Measurements from ENCODE around the gene FMNL2. TPM values are rescaled to one million over a fixed set of nuclear protein-coding genes. Genes with fewer than 3 reads are reported as not detected.

Gene FMNL2
- total and polyA plus RNA-seq, 2 of the 4 experiments (the other 2 are of a cell fraction) = 10.9 to 11.4 TPM

- peaks cover 4% of the 10 kb centered on the region; the same call in 1 of the 2 replicates for H3K9me1 ChIP-seq (ENCODE audit: insufficient read depth, low read length)
- no peak overlapping the region for H2BK5ac ChIP-seq (ENCODE audit: low read depth, low read length, poor library complexity, severe bottlenecking)
- H4K20me1 ChIP-seq (ENCODE audit: insufficient read depth, low read length) = no peaks in the 10 kb centered on the region
- H2BK20ac ChIP-seq (ENCODE audit: low read depth, low read length) = no peak overlapping the region
- H2AK9ac ChIP-seq (replicated peaks; ENCODE audit: low read depth, low read length, poor library complexity) = no peak overlapping the region
- no peak overlapping the region for H3K4ac ChIP-seq (ENCODE audit: low read depth, low read length)
- in situ Hi-C loops (cut with MboI; ENCODE audit: low sequenced_read_pairs) = no loop called here
- H3K27ac ChIP-seq (ENCODE audit: insufficient read depth, low read length) = no peak overlapping the region
- no peak overlapping the region for H4K5ac ChIP-seq (ENCODE audit: low read depth, low read length)
- no peak overlapping the region for H3K4me3 ChIP-seq (ENCODE audit: insufficient read depth, low read depth, low read length)
- no peak overlapping the region for H2BK15ac ChIP-seq (ENCODE audit: low read depth, low read length)
- no peak overlapping the region for H3K14ac ChIP-seq (replicated peaks; ENCODE audit: low read depth, low read length)
- no peaks in the 10 kb centered on the region for H3K9me3 ChIP-seq (ENCODE audit: control insufficient read depth, insufficient read depth, low read length)
- POLR2A ChIA-PET (ENCODE audit: unreplicated experiment) = no interaction called here
- ATAC-seq (ENCODE audit: low read depth) (no peak), DNase-seq (no peak)
- no peak overlapping the region for H3K9ac ChIP-seq (ENCODE audit: low read depth, low read length)
- no peak overlapping the region for H4K91ac ChIP-seq (ENCODE audit: insufficient read depth, low read depth, low read length)
- no peak overlapping the region for H3K4me2 ChIP-seq (ENCODE audit: low read depth, low read length)
- intact Hi-C loops (cut with micrococcal nuclease) = no loop called here
- H2AFZ ChIP-seq (replicated peaks; ENCODE audit: low read length, poor library complexity) = no peak overlapping the region
- CTCF ChIA-PET = no interaction called here
- H3K27me3 ChIP-seq (ENCODE audit: control insufficient read depth, insufficient read depth, low read length) = no peaks in the 10 kb centered on the region
- 91% methylated on average over 6 of the region's 9 CpGs; no CpG with 5 or more reads in 1 of the 2 experiments for WGBS, 2 experiments (ENCODE audit: extremely low coverage in 2 of 2, insufficient read length in 1 of 2)
- H2BK120ac ChIP-seq (ENCODE audit: low read depth, low read length) = no peak overlapping the region
- no peaks in the 10 kb centered on the region for H3K4me1 ChIP-seq (ENCODE audit: control insufficient read depth, insufficient read depth, low read length)
- H2AK5ac ChIP-seq (ENCODE audit: low read depth, low read length) = no peak overlapping the region
- no peak for TF ChIP-seq USF2 (IDR thresholded peaks at IDR 0.05; ENCODE audit: low read depth, low read length)
- no peak for TF ChIP-seq CEBPB (IDR thresholded peaks at IDR 0.05; ENCODE audit: low read depth, low read length)
- no peak for TF ChIP-seq ELK1 (IDR thresholded peaks at IDR 0.05; ENCODE audit: borderline replicate concordance, low read depth, low read length)
- no peak for TF ChIP-seq RFX5 (IDR thresholded peaks at IDR 0.05; ENCODE audit: low read depth, low read length)
- TF ChIP-seq RCOR1 (IDR thresholded peaks at IDR 0.05; ENCODE audit: insufficient replicate concordance, low read length) = no peak
- TF ChIP-seq CHD1 (IDR thresholded peaks at IDR 0.05; ENCODE audit: low read depth, low read length) = no peak
- TF ChIP-seq RAD21 (IDR thresholded peaks at IDR 0.05; ENCODE audit: low read length) = no peak
- no peak for TF ChIP-seq NFE2L2 (IDR thresholded peaks at IDR 0.05; ENCODE audit: low read depth, low read length)
- TF ChIP-seq MAZ (IDR thresholded peaks at IDR 0.05; ENCODE audit: borderline replicate concordance, low read depth, low read length) = no peak
- no peak for TF ChIP-seq POLR2A (IDR thresholded peaks at IDR 0.05; ENCODE audit: low read depth, low read length)
- peaks cover 10 to 22% of the 10 kb centered on the region in 2 experiments; a peak in 3 of 4 replicates for H3K79me1 ChIP-seq (ENCODE audit: low read depth in 1 of 2, low read length in 2 of 2)
- no TSS peak for BruUV-seq (replicated peaks)
- H4K8ac ChIP-seq (ENCODE audit: low read depth in 2 of 2, low read length in 2 of 2) = no peak overlapping the region
- H3K36me3 ChIP-seq (ENCODE audit: control insufficient read depth, insufficient read depth, low read length) = peaks cover 2% of the 10 kb centered on the region; the same call in 1 of the 2 replicates
- no peak overlapping the region for H3K18ac ChIP-seq (ENCODE audit: low read depth, low read length)
- dilution Hi-C loops (cut with HindIII; ENCODE audit: low sequenced_read_pairs, unreplicated experiment) = no loop called here
- no peak overlapping the region for H3K56ac ChIP-seq (ENCODE audit: extremely low read depth, insufficient read depth, low read length)
- H3K23ac ChIP-seq (ENCODE audit: low read depth, low read length) = no peak overlapping the region
Measured at GRCh38 chr2:152682663-152683062, 347.7 kb downstream of the FMNL2 start.

All from IMR-90 (cell line).